Psoas muscle (tissue), 8 donors: Measurements from ENCODE around the gene ZNF761. TPM values are rescaled to one million over a fixed set of nuclear protein-coding genes. Genes with fewer than 3 reads are reported as not detected.
"Not testable (repeated sequence)": the region's sequence is repeated elsewhere in the genome, so short reads cannot be mapped to it uniquely, and the experiment has no call there.

Experiments
- ATAC-seq, 4 donors: fragments of 200-7000 bp; cut with Tn5 transposase; one replicate each; pipeline ENCODE4 v1.9.1; 2020; ENCODE audit warnings: moderate library complexity in 3 of 4, mild to moderate bottlenecking in 2 of 4
- DNase-seq, 2 donors: peaks; one replicate each; pipeline ENCODE4 v3.0.0-alpha.2; 2020
- H3K27ac ChIP-seq: fragments of 200-600 bp; one replicate; pipeline ENCODE4 v1.8.0; 2022
- H3K27me3 ChIP-seq, 3 donors: fragments of 200-600 bp in 1 of 3; one replicate each; pipeline versions ENCODE4 v1.6.1 to v1.8.0; 2013 to 2022; ENCODE audit warnings: low read length in 2 of 3, mild to moderate bottlenecking in 2 of 3, moderate library complexity in 1 of 3; ENCODE audit not compliant: insufficient read depth in 3 of 3
- H3K36me3 ChIP-seq, 2 donors: fragments of 200-600 bp in 1 of 2; one replicate each; pipeline versions ENCODE4 v1.6.1 to v1.8.0; 2013 to 2022; ENCODE audit warnings: low read depth in 1 of 2, mild to moderate bottlenecking in 1 of 2, moderate library complexity in 1 of 2; ENCODE audit not compliant: insufficient read depth in 1 of 2
- H3K4me1 ChIP-seq: fragments of 200-600 bp; one replicate; pipeline ENCODE4 v1.8.0; 2022
- H3K4me3 ChIP-seq: fragments of 200-600 bp; one replicate; pipeline ENCODE4 v1.8.0; 2022; ENCODE audit warnings: mild to moderate bottlenecking
- H3K9me3 ChIP-seq: fragments of 200-600 bp; one replicate; pipeline ENCODE4 v1.8.0; 2022
- WGBS, 3 donors: extraction: QIAGEN DNeasy Blood & Tissue Kit; methylation state at CpG; one replicate each; pipeline versions ENCODE4 v1.1.6 to v1.1.7; 2013; 5-methylcytosine and 5-hydroxymethylcytosine counted together
- intact Hi-C, 2 donors: fragments of 100-400 bp; cut with DNase I; formaldehyde crosslinking; loops; one replicate each; pipeline versions ENCODE4 v1.11.0 to v1.14.2; 2022
- polyA plus RNA-seq, 3 donors: library from polyadenylated mRNA; stranded (reverse); fragments of 200-250 nt; gene quantifications; one replicate each; pipeline ENCODE4 v1.2.3, GENCODE V29; 2013
- total RNA-seq, 4 donors: library from RNA; stranded (reverse); fragmentation: NEBNext Ultra II Directional in 2 of 4; extraction: Animal tissue kit (Norgen Biotek cat#: 25700) in 2 of 4; gene quantifications; one replicate each; pipeline versions ENCODE4 v1.2.1 to v1.2.4, GENCODE V29; 2021 to 2023
- TF ChIP-seq, protein P1 (sequence below): fragments of 200-600 bp; IDR thresholded peaks from one replicate; pipeline ENCODE4 v1.8.0; 2022; ENCODE audit warnings: antibody characterized with exemption
- donor health status: healthy with polysubstance abuse.
- donor health status: DM: no; HTN: no; CAD: no; lungs with moderate emphysema.
- donor health status: Bipolar disorder and iron deficiency.
- donor health status: healthy.
- donor health status: DM: yes; HTN: yes; CAD: no.
- donor health status: DM: no; HTN: no; CAD: no.
- donor health status: DM: no; HTN: no; CAD: no.
- donor health status: DM: yes; HTN: yes; CAD: no.

ZNF761 gene
- total and polyA plus RNA-seq, 7 donors: 1.5 to 6.4 (median 3.2) TPM

DNA sequence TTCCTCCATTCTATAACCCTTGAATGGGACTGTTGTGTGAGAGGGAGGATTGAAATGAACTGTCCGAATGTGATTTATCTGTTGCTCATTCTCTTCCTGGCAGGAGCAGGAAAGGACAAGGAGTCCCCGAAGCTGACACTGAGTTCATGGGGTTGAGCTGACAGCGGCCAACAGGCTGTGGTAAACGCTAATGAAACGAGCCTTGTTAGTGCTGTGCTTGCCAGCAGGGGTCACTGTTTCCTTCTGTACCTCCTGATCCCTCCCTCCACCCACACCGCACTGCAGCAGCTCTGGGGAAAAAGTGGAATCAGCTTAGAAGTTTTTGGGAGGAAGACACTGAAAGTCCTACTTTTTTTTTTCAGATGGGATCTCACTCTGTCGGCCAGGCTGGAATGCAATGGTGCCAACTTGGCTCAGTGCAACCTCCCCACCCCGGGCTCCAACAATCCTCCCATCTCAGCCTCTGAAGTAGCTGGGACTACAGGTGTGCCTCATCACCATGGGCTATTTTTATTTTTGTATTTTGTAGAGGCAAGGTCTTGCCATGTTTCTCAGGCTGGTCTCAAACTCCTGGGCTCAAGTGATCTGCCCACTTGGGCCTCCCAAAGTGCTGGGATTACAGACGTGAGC lies 6.7 kb upstream of the ZNF761 start:
- DNase-seq (peak; percentile 70 to 82), ATAC-seq (peak; percentile 71 to 90 (median 82))
- H3K9me3 ChIP-seq: no peaks in the 10 kb centered on the region
- H3K4me3 ChIP-seq: no peak overlapping the region
- H3K36me3 ChIP-seq: no peaks in the 10 kb centered on the region
- WGBS, 3 donors: 21 to 25% (median 24%) methylated on average over 8 to 9 of the region's 9 CpGs
- H3K27ac ChIP-seq: no peak overlapping the region
- TF ChIP-seq, protein P1, sequence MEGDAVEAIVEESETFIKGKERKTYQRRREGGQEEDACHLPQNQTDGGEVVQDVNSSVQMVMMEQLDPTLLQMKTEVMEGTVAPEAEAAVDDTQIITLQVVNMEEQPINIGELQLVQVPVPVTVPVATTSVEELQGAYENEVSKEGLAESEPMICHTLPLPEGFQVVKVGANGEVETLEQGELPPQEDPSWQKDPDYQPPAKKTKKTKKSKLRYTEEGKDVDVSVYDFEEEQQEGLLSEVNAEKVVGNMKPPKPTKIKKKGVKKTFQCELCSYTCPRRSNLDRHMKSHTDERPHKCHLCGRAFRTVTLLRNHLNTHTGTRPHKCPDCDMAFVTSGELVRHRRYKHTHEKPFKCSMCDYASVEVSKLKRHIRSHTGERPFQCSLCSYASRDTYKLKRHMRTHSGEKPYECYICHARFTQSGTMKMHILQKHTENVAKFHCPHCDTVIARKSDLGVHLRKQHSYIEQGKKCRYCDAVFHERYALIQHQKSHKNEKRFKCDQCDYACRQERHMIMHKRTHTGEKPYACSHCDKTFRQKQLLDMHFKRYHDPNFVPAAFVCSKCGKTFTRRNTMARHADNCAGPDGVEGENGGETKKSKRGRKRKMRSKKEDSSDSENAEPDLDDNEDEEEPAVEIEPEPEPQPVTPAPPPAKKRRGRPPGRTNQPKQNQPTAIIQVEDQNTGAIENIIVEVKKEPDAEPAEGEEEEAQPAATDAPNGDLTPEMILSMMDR: peak; percentile 75
- H3K4me1 ChIP-seq: no peaks in the 10 kb centered on the region
- peaks cover 0 to 3% (median 0%) of the 10 kb centered on the region in 3 donors for H3K27me3 ChIP-seq
- intact Hi-C loops: loop anchor here in 1 of 2 donors (5.0 kb wide), 1 partner anchor 322 kb away; no protein-coding TSS in a partner anchor

DNA sequence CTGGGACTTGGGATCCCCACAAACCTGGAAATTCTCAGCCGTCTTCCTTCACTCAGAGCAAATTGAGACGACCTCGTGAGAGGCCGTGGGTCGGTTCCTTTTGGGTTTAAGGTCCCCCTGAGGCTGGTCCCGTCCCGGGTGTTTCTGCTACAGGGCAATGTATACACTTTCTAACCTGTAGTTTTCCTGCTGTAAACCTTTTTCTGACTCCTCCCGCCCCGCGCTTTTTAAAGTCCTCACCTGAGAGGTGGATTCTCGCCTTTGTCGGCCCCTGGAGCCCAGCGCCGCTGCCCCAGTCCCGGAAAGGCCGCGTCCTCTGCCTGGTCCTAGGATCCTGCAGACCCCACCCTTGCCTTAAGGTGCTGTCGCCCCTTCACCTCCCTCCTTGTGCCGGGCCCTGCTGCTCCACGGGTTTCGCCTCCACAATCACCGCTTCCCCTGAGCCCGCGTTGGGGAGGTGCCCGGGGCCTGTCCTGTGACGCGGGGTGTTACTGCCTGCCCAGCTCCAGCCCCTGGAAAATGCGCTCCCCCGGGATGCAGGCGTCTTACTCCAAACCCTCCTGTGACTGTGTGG lies 391 bp downstream of the ZNF761 start:
- 0 to 1% (median 1%) methylated on average over 30 of the region's 30 CpGs for WGBS, 3 donors
- peaks cover 5 to 21% of the 10 kb centered on the region in 2 donors for H3K36me3 ChIP-seq
- no peaks in the 10 kb centered on the region for H3K4me1 ChIP-seq
- H3K4me3 ChIP-seq: peak overlapping the region; percentile 72
- H3K27me3 ChIP-seq: no peaks in the 10 kb centered on the region
- H3K9me3 ChIP-seq: no peaks in the 10 kb centered on the region
- intact Hi-C loops: loop anchor here in 1 of 2 donors (5.0 kb wide), 3 partner anchors 35 to 85 kb away; partner anchors contain the start of gene ZNF813
- DNase-seq (peak; percentile 48 to 63), ATAC-seq (peak; percentile 20 to 53 (median 22))
- H3K27ac ChIP-seq: peak overlapping the region; percentile 66
- TF ChIP-seq, protein P1: no peak

DNA sequence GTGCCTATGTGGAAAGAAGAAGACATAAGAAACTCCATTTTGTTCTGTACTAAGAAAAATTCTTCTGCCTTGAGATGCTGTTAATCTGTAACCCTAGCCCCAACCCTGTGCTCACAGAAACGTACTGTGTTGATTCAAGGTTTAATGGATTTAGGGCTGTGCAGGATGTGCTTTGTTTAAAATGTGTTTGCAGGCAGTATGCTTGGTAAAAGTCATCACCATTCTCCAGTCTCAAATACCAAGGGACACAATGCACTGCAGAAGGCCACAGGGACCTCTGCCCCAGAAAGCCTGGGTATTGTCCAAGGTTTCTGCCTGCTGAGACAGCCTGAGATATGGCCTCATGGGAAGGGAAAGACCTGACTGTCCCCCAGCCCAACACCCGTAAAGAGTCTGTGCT lies 12.0 kb downstream of the ZNF761 start:
- H3K4me1 ChIP-seq, intact Hi-C loops, H3K27me3 ChIP-seq, H3K4me3 ChIP-seq, H3K27ac ChIP-seq, DNase-seq, ATAC-seq: not testable (repeated sequence)
- Histone ChIP-seq H3K9me3 (peaks cover 11% of the 10 kb centered on the region), H3K36me3 (peaks cover 11 to 51% of the 10 kb centered on the region in 2 donors)
- 92 to 96% (median 94%) methylated on average over 2 of the region's 2 CpGs for WGBS, 3 donors

DNA sequence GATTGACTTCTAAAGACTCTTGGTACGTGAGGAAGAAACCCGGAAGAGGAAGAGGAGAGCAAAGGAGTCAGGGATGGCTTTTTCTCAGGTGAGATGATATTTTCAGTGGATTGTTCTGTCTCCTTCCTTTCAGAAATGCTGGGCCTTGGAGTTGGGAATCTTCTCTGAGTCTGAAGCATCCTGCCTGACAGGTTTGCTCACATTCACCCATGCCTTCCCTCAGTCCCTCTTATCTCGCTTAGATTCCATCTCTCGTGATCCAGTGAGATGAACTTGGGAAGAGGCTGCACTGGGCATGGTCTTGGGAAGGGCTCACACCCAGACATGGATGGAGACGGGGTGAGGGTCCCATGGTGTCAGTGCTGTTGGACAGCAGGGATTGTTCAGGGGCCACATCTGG lies 15.4 kb downstream of the ZNF761 start:
- DNase-seq, H3K27me3 ChIP-seq, H3K27ac ChIP-seq, H3K4me1 ChIP-seq, H3K4me3 ChIP-seq, ATAC-seq, intact Hi-C loops: not testable (repeated sequence)
- peaks cover 11% of the 10 kb centered on the region for H3K9me3 ChIP-seq
- WGBS, 3 donors: 81 to 97% (median 94%) methylated on average over 5 of the region's 5 CpGs
- H3K36me3 ChIP-seq: peaks cover 8 to 64% of the 10 kb centered on the region in 2 donors

DNA sequence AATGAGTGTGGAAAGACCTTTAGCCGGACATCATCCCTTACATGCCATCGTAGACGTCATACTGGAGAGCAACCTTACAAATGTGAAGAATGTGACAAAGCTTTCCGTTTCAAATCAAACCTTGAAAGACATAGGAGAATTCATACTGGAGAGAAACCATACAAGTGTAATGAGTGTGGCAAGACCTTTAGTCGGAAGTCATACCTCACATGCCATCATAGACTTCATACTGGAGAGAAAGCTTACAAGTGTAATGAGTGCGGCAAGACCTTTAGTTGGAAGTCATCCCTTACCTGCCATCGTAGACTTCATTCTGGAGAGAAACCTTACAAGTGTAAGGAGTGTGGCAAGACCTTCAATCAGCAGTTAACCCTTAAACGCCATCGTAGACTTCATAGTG lies 24.0 kb downstream of the ZNF761 start:
- WGBS, 3 donors: 88 to 98% (median 93%) methylated on average over 9 of the region's 9 CpGs
- ATAC-seq (no peak), DNase-seq (no peak)
- Histone ChIP-seq H3K4me1 (no peaks in the 10 kb centered on the region), H3K9me3 (peaks cover 44% of the 10 kb centered on the region), H3K4me3 (no peak overlapping the region), H3K27me3 (no peaks in the 10 kb centered on the region), H3K36me3 (peaks cover 2 to 48% of the 10 kb centered on the region in 2 donors), H3K27ac (no peak overlapping the region)
- intact Hi-C loops: no loop called here
- TF ChIP-seq, protein P1: no peak

DNA sequence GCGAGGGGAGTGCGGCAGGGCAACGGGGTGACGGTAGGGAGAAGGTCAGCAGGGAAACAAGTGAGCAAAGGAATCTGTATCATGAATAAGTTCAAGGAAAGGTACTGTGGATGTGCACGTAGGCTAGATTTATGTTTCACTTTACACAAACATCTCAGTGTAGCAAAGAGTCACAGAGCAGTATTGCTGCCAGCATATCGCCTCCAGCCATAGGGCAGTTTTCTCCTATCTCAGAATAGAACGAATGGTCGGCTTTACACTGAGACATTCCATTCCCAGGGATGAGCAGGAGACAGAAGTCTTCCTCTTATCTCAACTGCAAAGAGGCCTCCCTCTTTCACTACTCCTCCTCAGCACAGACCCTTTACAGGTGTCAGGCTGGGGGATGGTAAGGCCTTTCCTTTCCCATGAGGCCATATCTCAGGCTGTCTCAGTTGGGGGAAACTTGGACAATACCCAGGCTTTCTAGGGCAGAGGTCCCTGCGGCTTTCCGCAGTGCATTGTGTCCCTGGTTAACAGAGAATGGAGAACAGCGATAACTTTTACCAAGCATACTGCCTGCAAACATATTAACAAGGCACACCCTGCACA lies 28.4 kb downstream of the ZNF761 start:
- H3K9me3 ChIP-seq: peaks cover 31% of the 10 kb centered on the region
- not testable (repeated sequence) for H3K27ac ChIP-seq, DNase-seq, H3K36me3 ChIP-seq, H3K4me3 ChIP-seq, H3K4me1 ChIP-seq, ATAC-seq
- H3K27me3 ChIP-seq: peaks cover 0 to 25% (median 8%) of the 10 kb centered on the region in 3 donors
- intact Hi-C loops: loop anchor here in 1 of 2 donors (10.0 kb wide), 2 partner anchors 65 to 465 kb away; partner anchors contain the start of gene ZNF765
- WGBS, 3 donors: 73 to 82% (median 76%) methylated on average over 11 of the region's 11 CpGs
